Retinal pigment epithelial cell (primary cell): ENCODE measurements around the gene BAIAP2.

Experiments used
- DNase-seq: peaks from one replicate; pipeline ENCODE4 v3.0.0-alpha.2; 2010; ENCODE audit warnings: low read depth
- H3K4me3 ChIP-seq: 2 replicates; pipeline ENCODE4 v1.5.1; 2011; ENCODE audit warnings: mild to moderate bottlenecking, low read length, control low read depth, moderate library complexity
- CTCF ChIP-seq: conservative IDR thresholded peaks from 2 replicates; pipeline ENCODE4 v1.5.1; 2011; ENCODE audit warnings: low read depth, low read length, control low read depth, inconsistent platforms

Gene BAIAP2, protein sequence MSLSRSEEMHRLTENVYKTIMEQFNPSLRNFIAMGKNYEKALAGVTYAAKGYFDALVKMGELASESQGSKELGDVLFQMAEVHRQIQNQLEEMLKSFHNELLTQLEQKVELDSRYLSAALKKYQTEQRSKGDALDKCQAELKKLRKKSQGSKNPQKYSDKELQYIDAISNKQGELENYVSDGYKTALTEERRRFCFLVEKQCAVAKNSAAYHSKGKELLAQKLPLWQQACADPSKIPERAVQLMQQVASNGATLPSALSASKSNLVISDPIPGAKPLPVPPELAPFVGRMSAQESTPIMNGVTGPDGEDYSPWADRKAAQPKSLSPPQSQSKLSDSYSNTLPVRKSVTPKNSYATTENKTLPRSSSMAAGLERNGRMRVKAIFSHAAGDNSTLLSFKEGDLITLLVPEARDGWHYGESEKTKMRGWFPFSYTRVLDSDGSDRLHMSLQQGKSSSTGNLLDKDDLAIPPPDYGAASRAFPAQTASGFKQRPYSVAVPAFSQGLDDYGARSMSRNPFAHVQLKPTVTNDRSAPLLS

GRCh38 chr17:81034779-81035520 is at the start of gene BAIAP2:
TSS of gene BAIAP2 (plus strand) at chr17:81035151. CDS start at chr17:81035255, 104 bp downstream.
- H3K4me3 ChIP-seq, result peak within 1 kb of the TSS; percentile 87
- TF ChIP-seq CTCF, result no peak
- no peak for DNase-seq

- no peak for DNase-seq
- no peak overlapping the region for H3K4me3 ChIP-seq
- TF ChIP-seq CTCF, result no peak
Observed at GRCh38 chr17:80986046-80986445, 48.9 kb upstream of the BAIAP2 start.

GRCh38 chr17:80986816-80987475 is 48.0 kb upstream of the BAIAP2 start:
- no peak for TF ChIP-seq CTCF
- no peak overlapping the region for H3K4me3 ChIP-seq
- no peak for DNase-seq

GRCh38 chr17:80987941-80988461 is 47.0 kb upstream of the BAIAP2 start:
- H3K4me3 ChIP-seq, result no peak overlapping the region
- TF ChIP-seq CTCF, result no peak
- no peak for DNase-seq

DNA sequence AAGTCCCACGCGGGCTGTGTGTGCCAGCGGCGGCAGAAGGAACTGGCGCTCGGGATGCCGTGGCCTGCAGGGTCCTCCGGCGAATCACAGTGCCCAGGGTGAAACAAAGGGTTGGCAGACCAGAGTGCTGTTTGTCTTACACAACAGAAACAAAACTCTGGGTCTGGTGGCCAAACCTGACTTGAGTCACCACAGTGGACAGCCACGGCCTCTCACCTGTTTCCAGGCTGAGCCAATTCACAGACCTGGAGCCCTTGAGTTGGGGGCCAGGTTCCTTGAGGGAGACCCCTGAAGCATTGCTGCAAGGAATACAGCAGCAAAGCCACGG is 45.4 kb upstream of the BAIAP2 start:
- no peak overlapping the region for H3K4me3 ChIP-seq
- TF ChIP-seq CTCF, result no peak
- no peak for DNase-seq

DNA sequence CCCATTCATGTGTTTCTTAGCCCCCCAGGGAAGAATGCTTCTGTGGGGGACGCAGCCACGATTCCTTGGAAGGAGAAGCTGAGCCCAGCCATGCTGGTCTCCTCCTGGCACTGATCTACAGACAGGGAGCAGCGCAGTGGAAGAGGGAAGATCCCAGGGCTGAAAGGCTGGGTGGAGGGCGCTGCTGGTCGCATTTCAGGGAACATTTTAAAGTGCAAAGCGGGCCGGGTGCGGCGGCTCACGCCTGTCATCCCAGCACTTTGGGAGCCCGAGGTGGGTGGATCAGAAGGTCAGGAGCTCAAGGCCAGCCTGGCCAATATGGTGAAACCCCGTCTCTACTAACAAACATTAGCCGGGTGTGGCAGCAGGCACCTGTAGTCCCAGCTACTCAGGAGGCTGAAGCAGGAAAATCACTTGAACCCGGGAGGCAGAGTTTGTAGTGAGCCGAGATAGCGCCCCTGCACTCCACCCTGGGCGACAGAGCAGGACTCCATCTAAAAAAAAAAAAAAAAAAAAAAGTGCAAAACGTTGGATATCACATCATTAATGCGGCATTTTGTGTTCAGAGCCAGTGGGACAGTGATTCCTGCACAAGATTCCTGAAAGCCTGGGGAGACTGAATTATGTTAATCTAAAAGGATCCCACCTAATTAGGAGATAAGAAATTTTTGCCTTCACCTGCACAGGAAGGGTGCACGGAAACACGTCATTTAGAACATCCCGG is 43.9 kb upstream of the BAIAP2 start:
- no peak for DNase-seq
- peak overlapping the region; percentile 57 for H3K4me3 ChIP-seq
- TF ChIP-seq CTCF, result no peak
